Nephron (organoid): Measurements from ENCODE around the gene PYGO2.
A peak's percentile ranks its signal among the peaks of the same experiment; 100 is the strongest.
"Not testable (repeated sequence)": the region's sequence is repeated elsewhere in the genome, so short reads cannot be mapped to it uniquely, and the experiment has no call there.

Experiments used
- H3K27ac Mint-ChIP-seq, 3 experiments: 2 replicates each; pipeline ENCODE4 v1.8.0; 2020; ENCODE audit warnings: mixed read lengths in 3 of 3, mild to moderate bottlenecking in 2 of 3, moderate library complexity in 1 of 3
- H3K27me3 Mint-ChIP-seq: 2 replicates; pipeline ENCODE4 v1.8.0; 2021; ENCODE audit warnings: low read depth, mild to moderate bottlenecking, moderate library complexity, mixed read lengths
- H3K36me3 Mint-ChIP-seq: 2 replicates; pipeline ENCODE4 v1.8.0; 2020; ENCODE audit warnings: low read depth, mixed read lengths
- H3K4me1 Mint-ChIP-seq: 2 replicates; pipeline ENCODE4 v1.8.0; 2020; ENCODE audit warnings: mixed read lengths
- H3K4me3 Mint-ChIP-seq, 3 experiments: 2 replicates each; pipeline ENCODE4 v1.8.0; 2020; ENCODE audit warnings: mild to moderate bottlenecking in 3 of 3, mixed read lengths in 3 of 3, moderate library complexity in 2 of 3
- H3K9me3 Mint-ChIP-seq: 2 replicates; pipeline ENCODE4 v1.8.0; 2020; ENCODE audit warnings: mixed read lengths
- TF ChIP-seq, protein P1 (sequence below), 3 experiments: fragments of 200-600 bp; sonication (generic); IDR thresholded peaks; one replicate each; pipeline ENCODE4 v1.5.0; 2021; ENCODE audit warnings: antibody characterized with exemption in 3 of 3; ENCODE audit not compliant: unreplicated experiment in 3 of 3

PYGO2 gene

DNA sequence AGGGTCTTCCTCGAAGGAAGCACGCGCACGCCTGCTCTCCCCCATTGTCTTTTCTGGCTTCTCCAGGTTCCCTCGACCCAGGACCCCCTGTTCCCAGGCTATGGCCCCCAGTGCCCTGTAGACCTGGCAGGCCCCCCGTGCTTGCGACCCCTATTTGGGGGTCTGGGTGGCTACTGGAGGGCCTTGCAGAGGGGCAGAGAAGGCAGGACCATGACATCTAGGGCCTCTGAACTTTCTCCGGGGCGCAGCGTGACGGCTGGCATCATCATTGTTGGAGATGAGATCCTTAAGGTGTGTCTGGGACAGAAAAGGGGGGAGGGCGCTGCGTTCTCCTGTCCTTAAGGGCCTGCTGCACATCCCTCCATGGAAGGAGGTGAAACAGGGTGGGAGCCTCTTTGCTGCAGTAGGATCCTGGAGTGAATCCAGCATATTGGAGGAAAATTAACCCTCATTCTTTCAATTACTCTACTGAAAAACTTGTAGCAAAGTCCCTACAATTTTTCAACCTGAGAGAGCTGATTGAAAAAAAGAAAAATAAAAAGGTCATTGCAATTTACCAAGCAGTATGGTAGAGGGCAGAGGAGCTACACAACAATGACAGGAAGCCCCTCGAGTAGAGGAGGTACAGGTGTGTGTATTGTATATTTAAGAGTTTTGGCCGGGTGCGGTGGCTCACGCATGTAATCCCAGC lies 22.3 kb upstream of the PYGO2 start:
- TF ChIP-seq, protein P1, sequence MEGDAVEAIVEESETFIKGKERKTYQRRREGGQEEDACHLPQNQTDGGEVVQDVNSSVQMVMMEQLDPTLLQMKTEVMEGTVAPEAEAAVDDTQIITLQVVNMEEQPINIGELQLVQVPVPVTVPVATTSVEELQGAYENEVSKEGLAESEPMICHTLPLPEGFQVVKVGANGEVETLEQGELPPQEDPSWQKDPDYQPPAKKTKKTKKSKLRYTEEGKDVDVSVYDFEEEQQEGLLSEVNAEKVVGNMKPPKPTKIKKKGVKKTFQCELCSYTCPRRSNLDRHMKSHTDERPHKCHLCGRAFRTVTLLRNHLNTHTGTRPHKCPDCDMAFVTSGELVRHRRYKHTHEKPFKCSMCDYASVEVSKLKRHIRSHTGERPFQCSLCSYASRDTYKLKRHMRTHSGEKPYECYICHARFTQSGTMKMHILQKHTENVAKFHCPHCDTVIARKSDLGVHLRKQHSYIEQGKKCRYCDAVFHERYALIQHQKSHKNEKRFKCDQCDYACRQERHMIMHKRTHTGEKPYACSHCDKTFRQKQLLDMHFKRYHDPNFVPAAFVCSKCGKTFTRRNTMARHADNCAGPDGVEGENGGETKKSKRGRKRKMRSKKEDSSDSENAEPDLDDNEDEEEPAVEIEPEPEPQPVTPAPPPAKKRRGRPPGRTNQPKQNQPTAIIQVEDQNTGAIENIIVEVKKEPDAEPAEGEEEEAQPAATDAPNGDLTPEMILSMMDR (IDR thresholded peaks at IDR 0.05; ENCODE audit: unreplicated experiment in 3 of 3): no peak
- Mint-ChIP-seq H3K27me3 (no peaks in the 10 kb centered on the region), H3K36me3 (peaks cover 22% of the 10 kb centered on the region), H3K27ac (peak overlapping the region in 2 of 3 experiments; percentile 49 to 65), H3K4me1 (peaks cover 6% of the 10 kb centered on the region), H3K9me3 (no peaks in the 10 kb centered on the region), H3K4me3 (no peak overlapping the region)

DNA sequence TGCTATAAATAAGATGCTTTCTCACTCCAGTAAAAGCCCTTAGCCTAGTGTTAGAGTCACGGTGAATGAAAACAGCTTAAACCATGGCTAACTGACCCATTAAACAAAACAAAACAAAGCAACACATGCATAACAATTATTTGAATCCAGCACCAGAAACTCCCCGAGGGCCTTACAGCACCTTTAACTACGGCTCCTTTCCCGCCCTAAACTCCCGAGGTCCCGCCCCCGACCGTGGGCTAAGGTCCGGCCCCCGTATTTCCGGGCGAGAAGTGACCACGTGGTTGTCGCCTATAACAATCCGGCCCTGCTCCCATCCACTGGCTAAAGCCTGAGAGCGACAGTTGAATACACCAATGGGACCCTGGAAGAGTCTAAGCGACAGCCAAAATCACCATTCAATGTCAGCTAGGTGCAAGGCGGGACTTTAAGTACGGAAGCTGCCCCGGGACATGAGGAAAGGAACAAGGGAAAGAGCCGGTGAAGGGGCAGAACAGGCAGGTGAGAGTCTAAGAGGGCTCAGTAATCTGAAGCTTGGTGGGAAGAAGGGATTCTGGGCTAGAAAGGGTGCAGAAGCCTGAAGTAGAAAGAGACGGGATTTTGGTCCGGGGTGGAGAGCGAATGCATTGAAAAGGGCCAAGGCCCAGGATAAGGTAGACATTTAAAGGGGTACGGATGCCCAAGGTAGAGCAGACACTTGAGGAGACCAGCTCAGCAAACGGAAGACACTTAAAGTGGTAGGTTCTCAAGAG lies 21.5 kb upstream of the PYGO2 start, which contains the start of gene FLAD1:
Gene FLAD1 (plus strand): TSS at position 448 of the 752 bp plus-strand sequence. CDS start 351 bp downstream, outside the sequence.
- H3K27me3 Mint-ChIP-seq: no peaks in the 10 kb centered on the region
- peaks cover 15% of the 10 kb centered on the region for H3K36me3 Mint-ChIP-seq
- H3K4me3 Mint-ChIP-seq: no peak within 1 kb of the TSS
- H3K9me3 Mint-ChIP-seq: no peaks in the 10 kb centered on the region
- H3K4me1 Mint-ChIP-seq: peaks cover 4% of the 10 kb centered on the region
- TF ChIP-seq, protein P1 (IDR thresholded peaks at IDR 0.05; ENCODE audit: unreplicated experiment in 3 of 3): no peak
- peak within 1 kb of the TSS in 2 of 3 experiments; percentile 49 to 65 for H3K27ac Mint-ChIP-seq

DNA sequence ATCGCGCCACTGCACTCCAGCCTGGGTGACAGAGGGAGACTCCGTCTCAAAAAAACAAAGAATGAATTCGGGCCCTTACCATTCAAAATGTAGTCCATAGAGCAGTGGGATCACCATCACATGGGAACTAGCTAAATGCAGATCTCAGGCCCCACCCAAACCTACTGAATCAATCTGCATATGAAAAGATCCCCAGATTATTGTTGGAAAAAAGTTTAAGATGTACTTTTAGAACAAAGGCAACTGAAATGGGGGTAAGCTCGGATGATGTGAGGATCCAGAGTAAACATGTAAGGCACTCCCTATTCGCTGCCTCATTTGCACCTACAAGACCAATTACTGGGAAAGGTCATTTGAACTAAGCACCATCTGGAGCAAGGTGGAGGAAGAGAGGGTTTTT lies 20.8 kb upstream of the PYGO2 start:
- TF ChIP-seq, protein P1 (IDR thresholded peaks at IDR 0.05; ENCODE audit: unreplicated experiment in 3 of 3): no peak
- Mint-ChIP-seq H3K27me3 (no peaks in the 10 kb centered on the region), H3K36me3 (peaks cover 15% of the 10 kb centered on the region), H3K9me3 (no peaks in the 10 kb centered on the region), H3K27ac (peak overlapping the region in 1 of 3 experiments; percentile 26), H3K4me1 (peaks cover 4% of the 10 kb centered on the region), H3K4me3 (no peak overlapping the region)

DNA sequence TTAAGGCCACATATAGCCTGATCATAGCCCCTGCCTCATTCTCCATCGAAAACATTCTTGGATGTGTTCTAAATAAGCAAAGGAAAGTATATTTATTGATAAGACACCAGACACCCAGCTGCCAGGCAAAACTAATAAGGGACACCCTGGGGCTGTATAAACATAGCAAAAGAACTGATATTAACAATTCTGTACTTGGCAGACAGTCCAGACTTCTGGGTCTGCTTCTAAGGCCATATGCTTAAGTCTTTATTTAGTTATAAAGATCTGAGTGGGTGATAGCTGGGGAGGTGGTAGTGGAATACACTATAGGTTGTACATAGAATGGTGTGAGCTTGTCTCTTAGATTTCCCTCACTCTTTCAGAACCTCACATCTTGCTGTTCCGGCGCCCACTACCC lies 16.8 kb upstream of the PYGO2 start:
- Mint-ChIP-seq H3K4me3 (no peak overlapping the region), H3K4me1 (no peaks in the 10 kb centered on the region)

DNA sequence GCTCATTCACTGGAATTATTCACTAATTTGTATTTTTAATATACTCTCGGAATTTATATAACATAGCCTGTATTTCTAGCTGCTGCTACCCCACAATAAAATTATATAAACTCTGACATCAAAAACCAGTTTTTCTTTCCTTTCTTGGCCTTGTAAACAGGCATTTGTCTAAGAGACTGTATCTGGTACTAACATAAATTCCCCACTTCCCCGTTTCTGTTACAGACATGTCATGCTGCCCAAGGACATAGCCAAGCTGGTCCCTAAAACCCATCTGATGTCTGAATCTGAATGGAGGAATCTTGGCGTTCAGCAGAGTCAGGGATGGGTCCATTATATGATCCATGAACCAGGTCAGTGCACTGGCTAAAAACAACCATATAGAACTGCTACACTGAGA lies 16.2 kb upstream of the PYGO2 start:
- peaks cover 15% of the 10 kb centered on the region for H3K36me3 Mint-ChIP-seq
- peak overlapping the region; percentile 43 to 56 (median 54) for H3K4me3 Mint-ChIP-seq
- H3K27me3 Mint-ChIP-seq, H3K9me3 Mint-ChIP-seq, H3K4me1 Mint-ChIP-seq: not testable (repeated sequence)
- peak overlapping the region in 2 of 3 experiments; percentile 49 to 59 for H3K27ac Mint-ChIP-seq

More for the DNA sequence above, 16.8 kb upstream of the PYGO2 start:
- no peaks in the 10 kb centered on the region for H3K9me3 Mint-ChIP-seq
- H3K27me3 Mint-ChIP-seq: no peaks in the 10 kb centered on the region
- TF ChIP-seq, protein P1 (IDR thresholded peaks at IDR 0.05; ENCODE audit: unreplicated experiment in 3 of 3): no peak
- peaks cover 15% of the 10 kb centered on the region for H3K36me3 Mint-ChIP-seq
- H3K27ac Mint-ChIP-seq: no peak overlapping the region

DNA sequence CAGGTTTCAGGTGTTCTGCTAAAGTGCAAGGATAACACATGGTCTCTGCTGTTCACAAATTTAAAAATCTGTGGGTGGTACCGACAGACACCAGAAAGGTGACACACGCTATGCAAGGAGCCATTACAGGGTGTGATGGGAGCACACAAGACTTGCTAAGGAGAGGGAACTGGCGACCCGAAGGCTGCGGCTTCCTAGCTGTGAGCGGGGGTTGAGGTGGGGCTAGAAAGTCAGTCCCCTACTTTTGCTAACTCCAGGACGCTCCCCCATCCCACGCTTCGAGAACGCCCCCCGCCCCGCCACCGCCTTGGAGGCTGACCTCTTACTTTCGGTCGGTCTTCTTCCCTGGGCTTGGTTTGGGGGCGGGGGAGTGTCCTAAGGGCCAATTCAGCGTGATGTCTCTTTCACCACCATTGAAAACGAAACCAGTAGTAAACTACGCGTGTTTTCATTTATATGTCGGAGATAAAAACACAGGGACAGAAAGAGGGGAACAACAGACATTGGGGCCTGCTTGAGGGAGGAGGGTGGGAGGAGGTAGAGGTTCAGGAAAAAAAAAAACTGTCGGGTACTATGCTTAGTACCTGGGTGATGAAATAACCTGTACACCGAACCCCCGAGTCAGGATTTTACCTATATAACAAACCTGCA lies 14.0 kb upstream of the PYGO2 start:
- H3K4me1 Mint-ChIP-seq: peaks cover 22% of the 10 kb centered on the region
- no peaks in the 10 kb centered on the region for H3K27me3 Mint-ChIP-seq
- H3K36me3 Mint-ChIP-seq: peaks cover 11% of the 10 kb centered on the region
- TF ChIP-seq, protein P1 (IDR thresholded peaks at IDR 0.05; ENCODE audit: unreplicated experiment in 3 of 3): no peak
- no peak overlapping the region for H3K27ac Mint-ChIP-seq
- H3K9me3 Mint-ChIP-seq: no peaks in the 10 kb centered on the region
- no peak overlapping the region for H3K4me3 Mint-ChIP-seq
